HFF-Myc (cell line): ENCODE data around the gene HOXB3.

Source experiments
- DNase-seq: peaks from one replicate; pipeline ENCODE4 v3.0.0-alpha.2; 2011; ENCODE audit warnings: low read depth; ENCODE audit errors: extremely low read depth
- H3K4me3 ChIP-seq: replicated peaks from 2 replicates; pipeline ENCODE4 v1.5.1; 2011; ENCODE audit warnings: low read depth, mild to moderate bottlenecking, control low read depth, low read length
- CTCF ChIP-seq: IDR thresholded peaks from 2 replicates; pipeline ENCODE4 v1.5.1; 2012; ENCODE audit warnings: mild to moderate bottlenecking, low read depth, low read length, control low read depth; ENCODE audit errors: missing control alignments

Gene HOXB3

GRCh38 chr17:48600244-48601098 is 10.4 kb upstream of the HOXB3 start:
- H3K4me3 ChIP-seq = no peak overlapping the region
- no peak for DNase-seq
- no peak for TF ChIP-seq CTCF

GRCh38 chr17:48599354-48599753 is 9.3 kb upstream of the HOXB3 start:
- no peak for TF ChIP-seq CTCF
- H3K4me3 ChIP-seq = no peak overlapping the region

GRCh38 chr17:48598736-48599135 is 8.7 kb upstream of the HOXB3 start:
- DNase-seq = no peak
- TF ChIP-seq CTCF = no peak
- H3K4me3 ChIP-seq = no peak overlapping the region

More at GRCh38 chr17:48599354-48599753, 9.3 kb upstream of the HOXB3 start:
- DNase-seq = no peak

GRCh38 chr17:48597778-48598631 is 8.0 kb upstream of the HOXB3 start:
- no peak overlapping the region; the same call in 1 of the 2 replicates for H3K4me3 ChIP-seq
- DNase-seq = no peak
- TF ChIP-seq CTCF = no peak

GRCh38 chr17:48597528-48597777 is 7.4 kb upstream of the HOXB3 start:
- no peak for TF ChIP-seq CTCF
- no peak overlapping the region; the same call in 1 of the 2 replicates for H3K4me3 ChIP-seq
- no peak for DNase-seq

GRCh38 chr17:48596735-48597527 is 6.9 kb upstream of the HOXB3 start:
- H3K4me3 ChIP-seq = no peak overlapping the region
- no peak for DNase-seq
- no peak for TF ChIP-seq CTCF
